Natural killer cell (primary cell): ENCODE data around the gene TEAD3. TPM values are rescaled to one million over a fixed set of nuclear protein-coding genes. Genes with fewer than 3 reads are reported as not detected.

Experiments used
- ATAC-seq, 3 donors: fragments of 150-1000 bp in 2 of 3; fragments of 200-7000 bp in 1 of 3; cut with Tn5 transposase; 1 replicate in 1 of 3; 2 replicates in 2 of 3; pipeline ENCODE4 v1.10.0; 2021; ENCODE audit warnings: mild to moderate bottlenecking in 2 of 3, moderate library complexity in 2 of 3
- DNase-seq, 2 donors: peaks; one replicate each; pipeline versions ENCODE4 v3.0.0 to v3.0.0-alpha.2; 2013 to 2021; ENCODE audit warnings: mixed read lengths in 1 of 2
- H3K27ac ChIP-seq: one replicate; pipeline ENCODE4 v1.5.1; 2013; ENCODE audit warnings: mild to moderate bottlenecking, low read length
- H3K27me3 ChIP-seq: one replicate; pipeline ENCODE4 v1.6.1; 2013; ENCODE audit warnings: low read length; ENCODE audit not compliant: control insufficient read depth, insufficient read depth
- H3K36me3 ChIP-seq: one replicate; pipeline ENCODE4 v1.6.1; 2013; ENCODE audit warnings: low read length; ENCODE audit not compliant: control insufficient read depth, insufficient read depth
- H3K4me1 ChIP-seq: one replicate; pipeline ENCODE4 v1.6.1; 2013; ENCODE audit warnings: low read length; ENCODE audit not compliant: control insufficient read depth, insufficient read depth
- H3K4me3 ChIP-seq: one replicate; pipeline ENCODE4 v1.5.1; 2013; ENCODE audit warnings: low read length
- H3K9me3 ChIP-seq: one replicate; pipeline ENCODE4 v1.6.1; 2013; ENCODE audit warnings: low read length; ENCODE audit not compliant: control insufficient read depth, insufficient read depth
- H3K27ac Mint-ChIP-seq, 2 donors: one replicate each; pipeline ENCODE4 v1.8.0; 2022; ENCODE audit warnings: mild to moderate bottlenecking in 2 of 2, mixed read lengths in 2 of 2, moderate library complexity in 1 of 2
- H3K27me3 Mint-ChIP-seq, 2 donors: one replicate each; pipeline ENCODE4 v1.8.0; 2022; ENCODE audit warnings: low read depth in 2 of 2, mixed read lengths in 2 of 2
- H3K36me3 Mint-ChIP-seq: one replicate; pipeline ENCODE4 v1.8.0; 2022; ENCODE audit warnings: mixed read lengths
- H3K4me1 Mint-ChIP-seq, 2 donors: one replicate each; pipeline ENCODE4 v1.8.0; 2022; ENCODE audit warnings: mixed read lengths in 2 of 2
- H3K4me3 Mint-ChIP-seq: one replicate; pipeline ENCODE4 v1.8.0; 2022; ENCODE audit warnings: mild to moderate bottlenecking, moderate library complexity, mixed read lengths
- H3K9me3 Mint-ChIP-seq, 2 donors: one replicate each; pipeline ENCODE4 v1.8.0; 2022; ENCODE audit warnings: mixed read lengths in 2 of 2
- WGBS: methylation state at CpG from one replicate; pipeline ENCODE4 v1.1.7; 2013; ENCODE audit warnings: missing lambda C conversion rate; ENCODE audit not compliant: insufficient coverage; 5-methylcytosine and 5-hydroxymethylcytosine counted together
- intact Hi-C: fragments of 100-400 bp; cut with micrococcal nuclease; formaldehyde crosslinking; loops from one replicate; pipeline ENCODE4 v1.14.2; 2022
- total RNA-seq, 4 donors: library from RNA; stranded (reverse); fragments of 120-200 nt in 1 of 4; gene quantifications; one replicate each; pipeline versions ENCODE4 v1.2.3 to v1.2.4, GENCODE V29; 2013 to 2022
- TF ChIP-seq, protein P1 (sequence below): fragments of 200-600 bp; IDR thresholded peaks from one replicate; pipeline ENCODE4 v1.8.0; 2022; ENCODE audit warnings: antibody characterized with exemption

Gene TEAD3
- total RNA-seq, 3 donors from 2014 or later (not counting 1 experiment from before 2014, with no cell fraction given), result 0.39 TPM; not detected in 2

DNA sequence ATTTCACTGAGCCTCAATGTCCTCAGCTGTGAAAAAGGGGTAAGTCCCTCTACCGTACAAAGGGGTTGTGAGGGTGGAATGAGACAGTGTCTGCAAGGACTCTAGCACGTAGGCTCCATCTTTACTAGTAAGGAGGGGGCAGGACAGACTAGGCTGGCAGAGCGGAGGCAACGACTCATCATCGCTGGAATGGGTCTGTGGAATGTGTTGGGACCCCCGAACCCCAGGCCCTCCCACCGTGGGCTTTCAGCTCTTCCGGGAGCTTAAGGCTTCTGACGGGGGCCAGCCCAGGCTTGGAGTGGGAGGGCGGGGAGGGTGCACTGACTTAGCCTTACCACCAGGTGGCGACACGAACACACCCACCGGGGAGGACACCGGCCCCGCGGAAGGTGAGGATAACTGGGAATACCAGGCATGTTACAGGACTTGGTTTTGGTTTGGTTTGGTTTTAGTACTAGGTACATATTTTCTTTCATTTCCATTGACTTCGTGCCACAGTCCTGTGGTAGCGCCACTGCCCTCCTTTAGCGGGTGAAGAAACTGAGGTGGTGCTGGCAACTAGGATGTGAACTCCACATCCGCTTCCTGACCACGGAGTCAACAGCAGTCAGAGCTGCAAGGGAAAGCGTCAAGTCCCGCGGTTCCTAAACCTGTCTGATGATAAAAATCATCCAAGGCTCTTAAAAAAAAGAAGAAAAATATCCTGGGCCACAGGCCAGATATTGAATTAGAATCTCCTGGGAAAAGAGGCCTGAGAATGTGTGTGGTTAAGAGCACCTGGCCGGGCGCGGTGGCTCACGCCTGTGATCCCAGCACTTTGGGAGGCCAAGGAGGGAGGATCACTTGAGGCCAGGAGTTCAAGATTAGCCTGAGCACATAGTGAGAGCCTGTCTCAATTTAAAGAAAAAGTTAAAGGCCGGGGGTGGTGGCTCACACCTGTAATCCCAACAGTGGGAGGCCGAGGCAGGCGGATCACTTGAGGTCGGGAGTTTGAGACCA is 26.1 kb upstream of the TEAD3 start:
- Histone ChIP-seq H3K27ac (peak overlapping the region; percentile 49), H3K36me3 (no peaks in the 10 kb centered on the region), H3K4me3 (no peak overlapping the region), H3K27me3 (no peaks in the 10 kb centered on the region), H3K9me3 (no peaks in the 10 kb centered on the region), H3K4me1 (peaks cover 42% of the 10 kb centered on the region)
- DNase-seq (peak; percentile 58 to 85), ATAC-seq (peak; percentile 79 to 91 (median 82))
- Mint-ChIP-seq H3K27ac (peak overlapping the region; percentile 76), H3K4me1 (peaks cover 41 to 47% of the 10 kb centered on the region in 2 donors), H3K27me3 (peaks cover 0 to 2% of the 10 kb centered on the region in 2 donors), H3K36me3 (no peaks in the 10 kb centered on the region), H3K4me3 (peak overlapping the region; percentile 71), H3K9me3 (no peaks in the 10 kb centered on the region)
- TF ChIP-seq, protein P1, sequence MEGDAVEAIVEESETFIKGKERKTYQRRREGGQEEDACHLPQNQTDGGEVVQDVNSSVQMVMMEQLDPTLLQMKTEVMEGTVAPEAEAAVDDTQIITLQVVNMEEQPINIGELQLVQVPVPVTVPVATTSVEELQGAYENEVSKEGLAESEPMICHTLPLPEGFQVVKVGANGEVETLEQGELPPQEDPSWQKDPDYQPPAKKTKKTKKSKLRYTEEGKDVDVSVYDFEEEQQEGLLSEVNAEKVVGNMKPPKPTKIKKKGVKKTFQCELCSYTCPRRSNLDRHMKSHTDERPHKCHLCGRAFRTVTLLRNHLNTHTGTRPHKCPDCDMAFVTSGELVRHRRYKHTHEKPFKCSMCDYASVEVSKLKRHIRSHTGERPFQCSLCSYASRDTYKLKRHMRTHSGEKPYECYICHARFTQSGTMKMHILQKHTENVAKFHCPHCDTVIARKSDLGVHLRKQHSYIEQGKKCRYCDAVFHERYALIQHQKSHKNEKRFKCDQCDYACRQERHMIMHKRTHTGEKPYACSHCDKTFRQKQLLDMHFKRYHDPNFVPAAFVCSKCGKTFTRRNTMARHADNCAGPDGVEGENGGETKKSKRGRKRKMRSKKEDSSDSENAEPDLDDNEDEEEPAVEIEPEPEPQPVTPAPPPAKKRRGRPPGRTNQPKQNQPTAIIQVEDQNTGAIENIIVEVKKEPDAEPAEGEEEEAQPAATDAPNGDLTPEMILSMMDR, result peak; percentile 92
- intact Hi-C loops, result loop anchor here (1.0 to 2.0 kb wide), 2 partner anchors 30 to 214 kb away; partner anchors contain the start of gene ARMC12
- 26% methylated on average over 32 of the region's 32 CpGs for WGBS

DNA sequence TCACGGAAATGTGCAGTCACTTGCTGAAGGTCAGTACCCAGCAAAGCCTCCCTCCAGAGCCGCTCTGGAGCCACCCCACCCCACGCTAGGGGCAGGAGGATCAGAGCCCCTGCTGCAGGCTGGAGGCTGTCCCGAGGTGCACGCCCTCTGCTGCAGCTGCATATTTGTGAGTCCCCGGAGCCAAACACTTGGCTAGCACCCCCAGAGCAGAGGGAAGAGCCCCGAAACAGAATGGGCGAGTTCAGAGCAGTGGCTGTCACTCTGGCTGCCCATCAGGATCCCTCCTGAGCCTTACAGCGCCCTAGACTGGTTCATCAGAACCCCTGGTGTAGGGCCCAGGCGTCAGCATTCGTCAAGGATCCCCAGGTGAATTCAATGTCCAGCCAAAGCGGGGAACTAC is 25.3 kb upstream of the TEAD3 start:
- Mint-ChIP-seq H3K36me3 (no peaks in the 10 kb centered on the region), H3K27ac (peak overlapping the region; percentile 38 to 76), H3K27me3 (peaks cover 0 to 2% of the 10 kb centered on the region in 2 donors), H3K4me3 (peak overlapping the region; percentile 67), H3K9me3 (no peaks in the 10 kb centered on the region), H3K4me1 (peaks cover 41 to 44% of the 10 kb centered on the region in 2 donors)
- ATAC-seq, result no peak
- TF ChIP-seq, protein P1, result no peak
- no peak for DNase-seq
- 89% methylated on average over 12 of the region's 12 CpGs for WGBS
- Histone ChIP-seq H3K36me3 (no peaks in the 10 kb centered on the region), H3K9me3 (no peaks in the 10 kb centered on the region), H3K27ac (no peak overlapping the region), H3K4me3 (no peak overlapping the region), H3K27me3 (no peaks in the 10 kb centered on the region), H3K4me1 (peaks cover 40% of the 10 kb centered on the region)
- intact Hi-C loops, result loop anchor here (2.0 kb wide), 1 partner anchor 31 kb away; no protein-coding TSS in a partner anchor

DNA sequence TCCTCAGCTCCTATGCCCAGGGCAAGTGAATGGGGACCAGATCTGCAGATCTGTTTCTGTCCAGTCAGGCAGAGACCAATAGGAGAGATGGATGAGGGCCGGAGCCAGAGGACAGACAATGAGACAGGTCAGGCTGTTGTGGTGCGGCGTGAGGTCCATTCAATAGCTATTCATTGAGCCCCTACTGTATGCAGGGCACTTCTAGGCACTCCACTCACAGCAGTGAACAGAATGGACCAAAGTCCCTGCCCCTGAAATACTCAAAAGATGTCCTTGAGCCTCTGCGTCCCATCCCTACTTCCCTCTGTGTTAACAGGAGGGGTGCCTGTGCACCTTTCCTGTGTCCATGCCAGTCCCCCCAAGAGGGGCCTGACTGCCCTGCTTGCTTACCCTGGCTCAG is 24.4 kb upstream of the TEAD3 start:
- no peaks in the 10 kb centered on the region for H3K9me3 Mint-ChIP-seq
- H3K27ac Mint-ChIP-seq, result no peak overlapping the region
- H3K36me3 Mint-ChIP-seq, result no peaks in the 10 kb centered on the region
- H3K4me1 Mint-ChIP-seq, result peaks cover 41 to 44% of the 10 kb centered on the region in 2 donors
- H3K4me3 Mint-ChIP-seq, result no peak overlapping the region
- DNase-seq (no peak), ATAC-seq (no peak)
- no peaks in the 10 kb centered on the region for H3K9me3 ChIP-seq
- no peak overlapping the region for H3K27ac ChIP-seq
- WGBS, result 96% methylated on average over 4 of the region's 4 CpGs
- H3K4me3 ChIP-seq, result no peak overlapping the region
- H3K4me1 ChIP-seq, result peaks cover 40% of the 10 kb centered on the region
- intact Hi-C loops, result no loop called here
- peaks cover 0 to 2% of the 10 kb centered on the region in 2 donors for H3K27me3 Mint-ChIP-seq
- H3K27me3 ChIP-seq, result no peaks in the 10 kb centered on the region
- TF ChIP-seq, protein P1, result no peak
- no peaks in the 10 kb centered on the region for H3K36me3 ChIP-seq
